OCI-LY1 (cell line): ENCODE measurements around the gene VASP.

ENCODE experiments used
- CTCF ChIP-seq: fragments of 200-600 bp; sonication (generic), shearing (Covaris generic); IDR thresholded peaks from 2 replicates; pipeline ENCODE4 v1.5.1; 2017; ENCODE audit warnings: mild to moderate bottlenecking, antibody characterized with exemption, low read length, moderate library complexity, mixed read lengths
- EZH2 ChIP-seq: fragments of 200-600 bp; sonication (generic), shearing (Covaris generic); IDR thresholded peaks from 2 replicates; pipeline ENCODE4 v1.8.0; 2017; ENCODE audit warnings: borderline replicate concordance, mixed run types, mild to moderate bottlenecking, antibody characterized with exemption, low read length, moderate library complexity, mixed read lengths

DNA sequence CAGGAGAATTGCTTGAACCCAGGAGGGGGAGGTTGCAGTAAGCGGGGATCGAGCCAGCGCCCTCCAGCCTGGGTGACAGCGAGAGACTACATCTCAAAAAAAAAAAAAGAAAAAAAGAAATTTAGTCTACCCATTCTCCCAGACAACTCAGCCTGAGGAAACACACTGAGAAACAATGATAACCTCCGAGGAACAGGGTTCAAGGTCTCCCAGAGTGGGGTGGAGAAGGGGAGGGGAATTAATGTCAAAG, 1.4 kb upstream of the VASP start:
- TF ChIP-seq CTCF, result no peak
- no peak for TF ChIP-seq EZH2
